GM18517 (cell line): ENCODE measurements around the gene TOMM40L.
"Not testable (repeated sequence)": the region's sequence is repeated elsewhere in the genome, so short reads cannot be mapped to it uniquely, and the experiment has no call there.

Source experiments
- ATAC-seq: cut with Tn5 transposase; IDR thresholded peaks from one replicate; pipeline ENCODE4 v1.9.1; 2021; ENCODE audit warnings: mild to moderate bottlenecking, moderate library complexity; ENCODE audit not compliant: unreplicated experiment

The TOMM40L gene

GRCh38 chr1:161219078-161219892 lies 6.6 kb upstream of the TOMM40L start:
- ATAC-seq: no peak

- no peak for ATAC-seq
These were observed 5.9 kb upstream of the TOMM40L start for GRCh38 chr1:161220002-161220401.

- no peak for ATAC-seq
These were observed 3.5 kb upstream of the TOMM40L start for GRCh38 chr1:161222175-161223019.

GRCh38 chr1:161223805-161224694 lies 1.8 kb upstream of the TOMM40L start:
- no peak for ATAC-seq

- not testable (repeated sequence) for ATAC-seq
These were observed 1.2 kb upstream of the TOMM40L start for GRCh38 chr1:161224695-161225087.

- no peak for ATAC-seq
These were observed 704 bp upstream of the TOMM40L start for GRCh38 chr1:161225178-161225533.

GRCh38 chr1:161226320-161226711 lies 456 bp downstream of the TOMM40L start:
- ATAC-seq: no peak

GRCh38 chr1:161226759-161227158 lies 899 bp downstream of the TOMM40L start:
- ATAC-seq: no peak

- peak; percentile 46 for ATAC-seq
These were observed 1.5 kb downstream of the TOMM40L start for GRCh38 chr1:161227196-161227871.

- no peak for ATAC-seq
These were observed 2.2 kb downstream of the TOMM40L start for GRCh38 chr1:161228032-161228431.

- no peak for ATAC-seq
These were observed 4.0 kb downstream of the TOMM40L start for GRCh38 chr1:161229896-161230295.

- ATAC-seq: no peak
These were observed 4.9 kb downstream of the TOMM40L start for GRCh38 chr1:161230762-161231161.

GRCh38 chr1:161233102-161233501 lies 7.2 kb downstream of the TOMM40L start:
- ATAC-seq: no peak

- no peak for ATAC-seq
These were observed 10.3 kb downstream of the TOMM40L start for GRCh38 chr1:161235957-161236775.

GRCh38 chr1:161238039-161238473 lies 12.2 kb downstream of the TOMM40L start, which contains the start of gene NR1I3:
TSS of gene NR1I3 (minus strand) at chr1:161238203. CDS start at chr1:161236565, 1,638 bp downstream.
- ATAC-seq: no peak

GRCh38 chr1:161241682-161242081 lies 15.8 kb downstream of the TOMM40L start:
- ATAC-seq: no peak

- ATAC-seq: no peak
These were observed 16.5 kb downstream of the TOMM40L start for GRCh38 chr1:161242313-161242712.

GRCh38 chr1:161244888-161245287 lies 19.0 kb downstream of the TOMM40L start:
- ATAC-seq: no peak

GRCh38 chr1:161250100-161250499 lies 24.2 kb downstream of the TOMM40L start:
- ATAC-seq: not testable (repeated sequence)
